Esophagus squamous epithelium (tissue), 5 donors: ENCODE measurements around the gene MTA3. TPM values are rescaled to one million over a fixed set of nuclear protein-coding genes. Genes with fewer than 3 reads are reported as not detected.
"Not testable (repeated sequence)": the region's sequence is repeated elsewhere in the genome, so short reads cannot be mapped to it uniquely, and the experiment has no call there.

Source experiments
- DNase-seq: peaks from one replicate; lab custom pipeline; 2025; lab: John Stamatoyannopoulos, UW
- H3K27ac ChIP-seq, 4 donors: fragments of 200-600 bp; sonication (generic); one replicate each; pipeline ENCODE4 v1.5.1; 2016 to 2019; ENCODE audit warnings: mild to moderate bottlenecking in 1 of 4
- H3K27me3 ChIP-seq, 4 donors: fragments of 200-600 bp; sonication (generic); 1 replicate in 3 of 4; 2 replicates in 1 of 4; pipeline versions ENCODE4 v1.5.1 to v1.6.0; 2017 to 2021; ENCODE audit warnings: antibody characterized with exemption in 1 of 4
- H3K36me3 ChIP-seq, 3 donors: fragments of 200-600 bp; sonication (generic); one replicate each; pipeline ENCODE4 v1.5.1; 2016 to 2019
- H3K4me1 ChIP-seq, 3 donors: fragments of 200-600 bp; sonication (generic); one replicate each; pipeline ENCODE4 v1.5.1; 2017 to 2019
- H3K4me3 ChIP-seq, 4 donors: fragments of 200-600 bp; sonication (generic); 1 replicate in 3 of 4; 2 replicates in 1 of 4; pipeline ENCODE4 v1.5.1; 2016 to 2019; ENCODE audit warnings: mild to moderate bottlenecking in 2 of 4, moderate library complexity in 1 of 4
- H3K9me3 ChIP-seq, 3 donors: fragments of 200-600 bp; sonication (generic); one replicate each; pipeline ENCODE4 v1.5.1; 2016 to 2019
- POLR2A ChIP-seq, 4 donors: fragments of 450-650 bp; IDR thresholded peaks; one replicate each; pipeline ENCODE4 v1.6.1; 2017; ENCODE audit warnings: antibody characterized with exemption in 4 of 4, mild to moderate bottlenecking in 4 of 4, moderate library complexity in 3 of 4
- whole genome bisulfite sequencing, 2 donors: methylation state at CpG; one replicate each; pipeline ENCODE4 v1.1.5; 2018; 5-methylcytosine and 5-hydroxymethylcytosine counted together
- intact Hi-C: fragments of 100-400 bp; cut with DNase I; formaldehyde crosslinking; loops from one replicate; pipeline ENCODE4 v1.15.0; 2022
- total RNA-seq, 4 donors: library from RNA; depleted of rRNA; stranded (reverse); fragments of >200 nt; gene quantifications; one replicate each; pipeline ENCODE4 v1.1.0, GENCODE V29; 2016
- TF ChIP-seq, protein P1 (sequence below), 6 experiments: fragments of 450-650 bp in 4 of 6; fragments of 200-600 bp in 2 of 6; sonication (generic) in 2 of 6; IDR thresholded peaks; one replicate each; pipeline ENCODE4 v1.5.1; 2016 to 2019; ENCODE audit warnings: antibody characterized with exemption in 6 of 6, mild to moderate bottlenecking in 4 of 6, moderate library complexity in 4 of 6
- donor health status: DM: yes; HTN: yes; CAD: no.

MTA3 gene
- total RNA-seq, 4 donors from 2014 or later = 26.5 to 37.2 (median 34.4) TPM

- 69 to 75% methylated on average over 5 of the region's 5 CpGs for WGBS, 2 donors
- peaks cover 0 to 30% (median 0%) of the 10 kb centered on the region in 3 donors for H3K36me3 ChIP-seq
- H3K27me3 ChIP-seq = no peaks in the 10 kb centered on the region
- peaks cover 0 to 4% (median 0%) of the 10 kb centered on the region in 3 donors for H3K4me1 ChIP-seq
- TF ChIP-seq, protein P1, sequence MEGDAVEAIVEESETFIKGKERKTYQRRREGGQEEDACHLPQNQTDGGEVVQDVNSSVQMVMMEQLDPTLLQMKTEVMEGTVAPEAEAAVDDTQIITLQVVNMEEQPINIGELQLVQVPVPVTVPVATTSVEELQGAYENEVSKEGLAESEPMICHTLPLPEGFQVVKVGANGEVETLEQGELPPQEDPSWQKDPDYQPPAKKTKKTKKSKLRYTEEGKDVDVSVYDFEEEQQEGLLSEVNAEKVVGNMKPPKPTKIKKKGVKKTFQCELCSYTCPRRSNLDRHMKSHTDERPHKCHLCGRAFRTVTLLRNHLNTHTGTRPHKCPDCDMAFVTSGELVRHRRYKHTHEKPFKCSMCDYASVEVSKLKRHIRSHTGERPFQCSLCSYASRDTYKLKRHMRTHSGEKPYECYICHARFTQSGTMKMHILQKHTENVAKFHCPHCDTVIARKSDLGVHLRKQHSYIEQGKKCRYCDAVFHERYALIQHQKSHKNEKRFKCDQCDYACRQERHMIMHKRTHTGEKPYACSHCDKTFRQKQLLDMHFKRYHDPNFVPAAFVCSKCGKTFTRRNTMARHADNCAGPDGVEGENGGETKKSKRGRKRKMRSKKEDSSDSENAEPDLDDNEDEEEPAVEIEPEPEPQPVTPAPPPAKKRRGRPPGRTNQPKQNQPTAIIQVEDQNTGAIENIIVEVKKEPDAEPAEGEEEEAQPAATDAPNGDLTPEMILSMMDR (IDR thresholded peaks at IDR 0.05) = no peak
- H3K4me3 ChIP-seq = no peak overlapping the region
- intact Hi-C loops = no loop called here
- no peak overlapping the region for H3K27ac ChIP-seq
- no peak for DNase-seq
- H3K9me3 ChIP-seq = no peaks in the 10 kb centered on the region
These were observed 71.1 kb downstream of the MTA3 start for GRCh38 chr2:42639340-42640077.

DNA sequence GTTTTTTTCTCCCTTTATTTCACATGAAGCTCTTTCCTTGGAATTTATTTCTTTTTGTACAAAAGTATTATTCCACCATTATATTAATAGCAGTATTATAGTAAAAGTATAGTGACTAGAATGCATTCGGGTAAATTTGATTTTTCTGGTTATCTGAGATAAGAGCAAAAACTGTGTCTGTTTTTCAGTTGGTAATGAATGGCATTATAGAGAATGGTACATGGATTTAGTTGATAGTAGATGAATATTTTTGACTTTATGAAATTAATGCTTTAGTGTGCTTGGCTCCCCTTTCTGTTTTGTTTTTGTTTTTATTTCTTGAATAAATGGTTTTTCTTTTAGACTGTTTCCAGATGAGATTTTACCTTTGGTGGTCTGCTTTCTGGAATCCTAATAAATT is 71.8 kb downstream of the MTA3 start:
- 90 to 96% methylated on average over 1 of the region's 1 CpG for WGBS, 2 donors
- Histone ChIP-seq H3K4me3 (no peak overlapping the region), H3K36me3 (peaks cover 0 to 37% (median 2%) of the 10 kb centered on the region in 3 donors), H3K27me3 (no peaks in the 10 kb centered on the region), H3K27ac (no peak overlapping the region), H3K4me1 (peaks cover 0 to 4% (median 0%) of the 10 kb centered on the region in 3 donors), H3K9me3 (no peaks in the 10 kb centered on the region)
- no peak for DNase-seq
- intact Hi-C loops = no loop called here
- TF ChIP-seq POLR2A (IDR thresholded peaks at IDR 0.05) = no peak
- TF ChIP-seq, protein P1 (IDR thresholded peaks at IDR 0.05) = no peak

GRCh38 chr2:42642371-42642770 is 73.9 kb downstream of the MTA3 start:
- WGBS, 2 donors = 90 to 91% methylated on average over 2 of the region's 2 CpGs
- intact Hi-C loops = not testable (repeated sequence)

DNA sequence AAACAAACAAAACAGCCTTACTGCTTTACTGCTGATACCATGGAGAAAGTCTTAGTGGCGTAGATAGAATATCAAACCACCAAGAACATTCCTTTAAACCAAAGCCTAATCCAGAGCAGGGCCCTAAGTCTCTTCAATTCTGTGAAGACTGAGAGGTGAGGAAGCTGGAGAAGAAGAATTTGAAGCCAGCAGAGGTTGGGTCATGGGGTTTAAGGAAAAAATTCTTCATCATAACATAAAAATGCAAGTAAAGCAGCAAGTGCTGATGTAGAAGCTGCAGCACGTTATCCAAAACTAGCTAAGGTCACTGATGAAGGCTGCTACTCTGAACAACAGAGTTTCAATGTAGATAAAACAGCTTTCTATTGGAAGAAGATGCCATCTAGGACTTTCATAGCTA is 77.1 kb downstream of the MTA3 start:
- no peaks in the 10 kb centered on the region for H3K27me3 ChIP-seq
- 92 to 100% methylated on average over 2 of the region's 2 CpGs for WGBS, 2 donors
- intact Hi-C loops = no loop called here

More at GRCh38 chr2:42642371-42642770, 73.9 kb downstream of the MTA3 start:
- H3K27me3 ChIP-seq, H3K9me3 ChIP-seq, H3K27ac ChIP-seq, H3K4me1 ChIP-seq, DNase-seq, H3K4me3 ChIP-seq: not testable (repeated sequence)
- peaks cover 0 to 50% (median 7%) of the 10 kb centered on the region in 3 donors for H3K36me3 ChIP-seq

DNA sequence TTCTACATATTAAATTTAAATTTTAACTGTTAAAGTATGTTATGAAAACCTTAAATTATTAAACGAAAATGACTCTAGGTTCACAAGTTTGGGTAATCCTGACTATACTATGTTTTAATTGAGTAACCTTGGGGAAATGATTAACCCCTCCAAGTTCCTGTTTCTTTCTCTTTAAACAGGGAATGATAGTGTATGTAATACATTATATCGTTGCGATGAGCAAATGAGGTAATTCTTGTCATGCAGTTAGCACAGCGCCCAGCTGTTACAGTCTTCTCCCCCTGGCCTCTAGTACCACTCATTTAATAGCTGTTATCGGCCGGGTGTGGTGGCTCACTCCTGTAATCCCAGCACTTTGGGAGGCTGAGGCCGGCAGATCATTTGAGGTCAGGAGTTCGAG is 80.4 kb downstream of the MTA3 start:
- Histone ChIP-seq H3K4me1 (peaks cover 0 to 3% (median 0%) of the 10 kb centered on the region in 3 donors), H3K27me3 (no peaks in the 10 kb centered on the region), H3K36me3 (peaks cover 0 to 58% (median 7%) of the 10 kb centered on the region in 3 donors), H3K27ac (no peak overlapping the region), H3K9me3 (no peaks in the 10 kb centered on the region), H3K4me3 (no peak overlapping the region)
- TF ChIP-seq, protein P1 (IDR thresholded peaks at IDR 0.05) = no peak
- TF ChIP-seq POLR2A (IDR thresholded peaks at IDR 0.05) = no peak
- 80 to 86% methylated on average over 8 of the region's 8 CpGs for WGBS, 2 donors
- DNase-seq = no peak
- intact Hi-C loops = no loop called here

More for the DNA sequence above, 77.1 kb downstream of the MTA3 start:
- peaks cover 0 to 72% (median 7%) of the 10 kb centered on the region in 3 donors for H3K36me3 ChIP-seq
- H3K27ac ChIP-seq = no peak overlapping the region
- no peaks in the 10 kb centered on the region for H3K4me1 ChIP-seq
- no peaks in the 10 kb centered on the region for H3K9me3 ChIP-seq
- TF ChIP-seq, protein P1 (IDR thresholded peaks at IDR 0.05) = no peak
- TF ChIP-seq POLR2A (IDR thresholded peaks at IDR 0.05) = no peak
- no peak for DNase-seq
- no peak overlapping the region for H3K4me3 ChIP-seq
